ENCODE results near the gene LPP.

The LPP gene

GRCh38 chr3:188338086-188338485 lies 184.1 kb downstream of the LPP start:
- no peak for DNase-seq (ENCODE audit: low read depth)

DNA sequence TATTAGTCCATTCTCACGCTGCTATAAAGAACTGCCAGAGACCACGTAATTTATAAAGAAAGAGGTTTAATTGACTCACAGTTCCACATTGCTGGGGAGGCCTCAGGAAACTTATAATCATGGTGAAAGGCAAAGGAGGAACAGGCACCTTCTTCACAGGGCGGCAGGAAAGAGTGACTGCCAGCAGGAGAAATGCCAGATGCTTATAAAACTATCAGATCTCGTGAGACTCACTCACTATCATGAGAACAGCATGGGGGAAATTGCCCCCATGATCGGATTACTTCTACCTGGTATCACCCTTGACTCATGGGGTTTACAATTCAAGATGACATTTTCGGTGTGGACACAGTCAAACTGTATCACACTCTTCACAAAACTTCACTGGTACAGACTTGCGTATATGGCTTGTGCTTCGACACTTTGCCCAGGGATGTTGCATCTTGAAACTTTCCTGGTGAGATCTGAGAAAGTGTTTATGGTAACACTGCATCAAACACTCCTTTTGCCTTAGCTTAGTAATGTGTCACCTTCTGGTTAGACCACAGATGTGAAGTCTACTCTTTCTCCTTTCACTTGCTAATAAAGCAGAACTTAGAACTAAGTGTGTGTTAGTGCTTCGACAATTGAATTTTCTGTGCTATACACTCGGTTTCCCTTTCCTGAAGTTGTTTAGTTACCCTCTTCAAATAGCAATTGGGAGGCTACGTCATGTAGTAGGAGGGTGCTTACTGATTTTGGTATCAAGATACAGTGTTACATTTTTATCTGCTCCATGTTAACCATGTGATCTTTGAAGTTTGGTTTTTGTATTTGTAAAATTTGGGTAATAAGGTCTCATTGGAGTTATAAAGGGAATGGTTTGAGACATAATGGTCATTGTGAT lies 185.7 kb downstream of the LPP start:
- no peak for DNase-seq (ENCODE audit: low read depth)

DNA sequence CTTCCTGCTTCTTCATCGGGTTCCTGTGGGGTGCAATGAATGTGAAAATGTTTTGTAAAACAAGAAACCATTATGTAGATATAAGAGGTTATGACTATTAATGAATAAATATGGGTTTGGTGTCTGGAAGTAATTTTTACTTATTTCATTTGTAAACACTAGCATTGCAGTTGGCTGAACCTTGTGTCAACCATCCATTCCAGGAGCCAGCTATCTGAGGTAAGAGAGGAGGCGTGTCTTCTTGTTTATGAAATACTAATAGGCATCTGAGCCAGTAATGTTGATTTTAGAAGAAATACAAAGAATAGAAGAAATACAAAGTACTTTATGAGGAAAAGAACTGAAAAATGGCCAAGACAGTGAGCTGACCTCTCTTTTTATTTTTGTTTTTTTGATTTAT lies 187.5 kb downstream of the LPP start:
- DNase-seq (ENCODE audit: low read depth), result no peak

DNA sequence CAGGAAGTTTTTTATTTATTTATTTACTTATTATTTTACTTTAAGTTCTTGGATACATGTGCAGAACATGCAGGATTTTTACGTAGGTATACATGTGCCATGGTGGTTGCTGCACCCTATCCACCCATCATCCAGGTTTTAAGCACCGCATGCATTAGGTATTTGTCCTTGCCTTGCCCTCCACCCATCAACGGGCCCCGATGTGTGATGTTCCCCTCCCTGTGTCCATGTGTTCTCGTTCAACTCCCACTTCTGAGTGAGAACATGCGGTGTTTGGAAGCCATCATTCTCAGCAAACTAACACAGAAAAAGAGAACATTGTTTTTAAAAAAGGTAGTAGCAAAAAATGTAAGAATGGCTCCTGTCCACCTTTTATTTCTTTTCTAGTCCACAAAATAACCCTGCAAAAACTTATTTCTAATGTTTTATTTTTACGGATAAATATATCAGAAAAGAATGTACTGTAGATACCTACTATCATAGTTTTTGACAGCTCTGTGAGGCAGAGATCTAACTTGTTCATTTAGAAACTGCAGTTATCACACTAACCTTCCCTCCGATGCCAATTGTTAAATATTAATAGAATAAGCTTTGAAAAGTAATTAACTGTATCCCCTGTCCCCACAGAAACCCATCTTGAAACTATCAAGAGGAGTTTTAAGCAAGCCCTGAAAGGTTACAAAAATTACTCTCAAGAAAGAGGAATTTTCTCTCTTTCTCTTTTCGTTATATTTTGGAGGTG lies 189.2 kb downstream of the LPP start:
- no peak for DNase-seq (ENCODE audit: low read depth)

DNA sequence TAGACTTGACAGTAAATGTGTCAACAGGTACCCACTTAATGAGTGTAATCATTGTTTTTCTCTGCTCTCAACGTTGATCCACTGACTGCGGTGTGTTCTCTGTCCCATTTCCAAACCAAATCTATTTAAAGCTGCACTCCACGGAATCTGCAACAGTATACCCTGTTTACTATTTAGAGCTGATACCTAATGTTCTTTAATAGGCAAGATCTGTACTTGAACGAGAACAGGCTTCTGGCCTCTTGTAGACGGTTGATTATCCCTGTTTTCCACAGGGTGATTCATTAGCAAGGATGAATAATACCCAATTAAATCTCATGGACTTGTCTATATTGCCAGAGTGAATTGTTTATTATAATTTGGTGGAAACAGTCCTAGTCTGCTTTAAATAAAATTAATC lies 189.9 kb downstream of the LPP start:
- no peak for DNase-seq (ENCODE audit: low read depth)

DNA sequence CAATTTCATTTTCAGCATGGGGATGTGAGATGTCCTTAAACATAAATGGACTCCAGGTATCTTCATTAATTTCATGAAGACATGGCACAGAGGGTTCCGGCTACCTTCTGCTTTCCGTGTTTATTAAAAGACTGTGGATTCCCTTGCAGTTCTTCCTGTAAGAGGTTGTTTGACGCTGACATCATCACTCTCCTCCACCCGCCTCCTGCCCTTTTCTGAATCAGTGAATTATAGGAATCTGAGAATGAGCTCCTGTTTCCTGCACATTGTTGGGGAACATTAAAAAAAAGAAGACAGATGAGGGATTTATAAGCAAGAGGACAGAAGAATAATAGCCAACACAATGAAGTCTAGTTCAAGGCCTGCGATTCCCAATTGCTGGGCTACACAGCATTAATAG lies 191.3 kb downstream of the LPP start:
- no peak for DNase-seq (ENCODE audit: low read depth)

DNA sequence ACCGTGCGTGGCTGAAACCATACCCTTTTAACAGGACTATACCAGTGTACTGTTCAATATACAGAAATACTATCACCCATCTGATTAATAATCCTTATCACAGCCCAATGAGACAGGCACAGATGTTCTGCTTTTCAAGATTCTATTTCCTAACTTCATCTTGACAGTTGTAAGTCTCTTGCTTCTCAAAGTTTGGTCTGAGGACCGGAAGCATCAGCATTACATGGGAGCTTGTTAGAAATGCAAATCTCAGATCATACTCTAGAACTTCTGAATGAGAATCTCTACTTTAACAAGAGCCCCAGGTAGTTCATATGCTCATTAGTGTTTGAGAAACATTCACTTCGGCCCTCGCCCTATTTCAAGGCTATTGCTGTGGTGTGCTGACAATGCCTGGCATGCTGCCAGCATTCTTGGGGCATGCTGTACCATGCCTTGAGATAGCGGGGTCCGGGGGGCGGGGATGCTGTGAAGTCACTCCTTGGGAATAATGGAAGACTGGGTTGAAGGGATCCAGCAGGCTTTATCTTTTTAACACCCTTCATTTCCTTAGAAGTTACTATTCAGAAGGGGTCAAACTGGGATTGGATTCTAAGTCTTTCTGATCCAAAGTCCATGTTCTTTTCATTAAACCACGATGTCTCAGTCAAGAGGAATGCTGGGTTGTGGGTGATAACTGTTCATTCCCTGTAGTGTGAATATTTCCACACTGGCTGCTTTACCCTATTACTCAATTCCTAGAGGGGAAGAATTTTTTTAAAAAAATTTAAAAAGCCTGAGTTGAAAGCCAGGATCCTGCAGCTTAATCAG lies 194.7 kb downstream of the LPP start:
- no peak for DNase-seq (ENCODE audit: low read depth)

- DNase-seq (ENCODE audit: low read depth), result no peak
Observed at GRCh38 chr3:188349351-188349901, 195.5 kb downstream of the LPP start.

DNA sequence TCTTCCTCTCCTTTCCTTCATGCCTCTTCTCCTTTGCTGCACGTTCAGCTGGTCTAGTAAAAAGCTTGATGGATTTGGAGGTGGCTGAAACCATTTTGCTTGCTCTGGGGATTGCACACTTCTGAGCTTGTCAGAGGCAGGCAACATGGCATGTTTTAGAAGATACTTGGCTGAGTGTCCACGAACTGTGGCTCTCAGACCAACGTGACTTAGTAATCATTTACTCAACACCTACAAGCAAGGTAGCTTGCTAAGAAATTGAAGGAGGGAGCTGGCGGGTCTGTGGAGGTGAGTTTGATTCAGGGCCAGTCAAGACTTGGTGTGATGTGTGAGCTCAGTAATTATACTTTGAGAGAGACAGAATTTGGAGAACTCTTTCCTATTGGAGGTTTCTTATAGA lies 196.0 kb downstream of the LPP start:
- DNase-seq (ENCODE audit: low read depth), result no peak

- DNase-seq (ENCODE audit: low read depth), result no peak
Observed at GRCh38 chr3:188350961-188351360, 197.0 kb downstream of the LPP start.

DNA sequence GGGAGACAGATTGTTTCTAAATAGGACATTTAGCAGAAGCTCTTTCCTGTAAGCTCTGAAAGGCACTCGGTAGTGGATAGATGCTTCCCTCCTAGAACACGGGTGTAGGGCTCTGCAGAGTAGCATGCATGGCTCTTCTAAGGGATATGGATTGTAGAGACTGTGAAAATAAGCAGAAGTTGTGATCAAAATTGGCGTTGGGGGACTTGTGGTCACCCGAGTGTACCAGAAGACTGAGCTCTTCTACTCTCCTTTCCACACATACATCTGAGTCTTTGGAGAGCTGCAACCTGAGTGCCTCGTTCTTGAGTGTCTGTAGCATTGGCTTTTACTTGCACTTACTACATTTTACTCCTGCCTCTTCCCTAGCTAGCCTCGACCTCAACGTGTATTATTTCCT lies 197.7 kb downstream of the LPP start:
- no peak for DNase-seq (ENCODE audit: low read depth)

DNA sequence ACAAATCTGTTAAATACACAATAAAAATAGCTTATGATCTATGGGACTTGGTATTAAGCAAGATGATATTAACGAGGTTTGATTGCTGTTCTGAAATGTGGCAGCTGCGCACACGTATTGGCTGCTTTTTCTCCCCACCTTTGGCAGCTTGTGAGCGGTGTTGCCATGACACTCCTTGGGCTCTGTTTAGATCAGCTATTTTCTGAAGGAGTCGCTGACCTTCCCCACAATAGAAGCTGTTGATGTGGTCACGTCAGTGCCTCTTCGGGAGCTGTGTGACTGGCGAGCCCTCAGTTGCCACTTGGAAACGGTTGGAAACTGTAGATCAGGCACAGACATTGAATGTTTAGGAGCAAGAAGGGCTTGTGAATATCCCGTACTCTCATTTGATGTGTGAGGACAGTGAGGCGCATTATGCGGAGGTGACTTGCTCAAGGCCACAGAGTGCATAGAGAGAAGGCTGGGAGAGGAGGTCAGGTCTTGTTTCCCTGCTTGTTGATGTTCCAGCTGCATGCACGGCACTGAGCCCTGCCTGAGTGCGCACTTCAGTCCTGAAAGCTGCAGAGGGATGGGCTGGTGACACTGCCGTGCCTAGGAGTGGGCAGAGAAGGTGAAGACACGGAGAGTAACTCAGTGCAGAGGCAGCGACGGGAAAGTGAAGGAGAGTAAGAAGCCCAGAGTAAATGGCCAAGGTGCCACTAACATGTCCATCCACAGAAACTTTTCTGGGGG lies 198.4 kb downstream of the LPP start:
- DNase-seq (ENCODE audit: low read depth), result no peak

DNA sequence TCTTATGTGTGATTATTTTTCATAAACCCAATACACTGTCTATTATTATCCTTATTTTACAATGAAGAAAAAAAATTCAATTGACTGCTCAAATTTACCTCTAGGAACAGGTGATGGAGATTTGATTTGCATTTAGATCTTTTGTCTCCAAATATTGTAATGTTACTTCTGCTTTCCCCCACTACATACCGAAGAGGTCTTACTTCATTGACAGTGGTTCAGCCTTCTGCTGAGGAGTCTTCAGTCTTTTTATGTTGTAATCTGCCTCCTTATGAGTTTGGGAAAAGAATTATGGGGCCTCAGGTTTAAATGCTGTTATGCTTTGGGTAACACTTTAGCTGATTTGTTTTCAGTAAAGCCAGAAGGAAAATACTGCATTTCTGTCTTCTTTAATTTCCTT lies 199.5 kb downstream of the LPP start:
- no peak for DNase-seq (ENCODE audit: low read depth)

GRCh38 chr3:188358787-188359493 lies 205.0 kb downstream of the LPP start:
- DNase-seq (ENCODE audit: low read depth), result no peak

GRCh38 chr3:188360364-188360881 lies 206.5 kb downstream of the LPP start:
- no peak for DNase-seq (ENCODE audit: low read depth)

DNA sequence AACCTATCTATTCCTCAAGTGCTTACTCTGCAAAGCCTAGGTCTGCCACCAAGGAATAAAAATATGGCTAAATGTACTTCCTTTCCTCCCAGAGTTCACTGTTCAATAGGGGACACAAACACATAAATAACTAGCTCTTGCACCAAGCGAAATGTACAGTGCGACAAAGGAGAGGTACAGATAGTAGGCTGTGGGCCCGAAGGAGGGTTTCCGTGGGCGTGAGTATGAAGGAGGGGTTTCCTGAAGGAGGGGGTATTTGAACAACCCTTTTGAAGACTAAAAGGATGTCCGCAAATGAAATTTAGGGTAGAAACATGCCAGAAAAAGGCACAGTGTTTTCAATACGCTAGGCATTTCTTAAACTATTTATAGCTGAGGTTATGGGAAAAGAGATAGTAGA lies 207.9 kb downstream of the LPP start:
- no peak for DNase-seq (ENCODE audit: low read depth)

DNA sequence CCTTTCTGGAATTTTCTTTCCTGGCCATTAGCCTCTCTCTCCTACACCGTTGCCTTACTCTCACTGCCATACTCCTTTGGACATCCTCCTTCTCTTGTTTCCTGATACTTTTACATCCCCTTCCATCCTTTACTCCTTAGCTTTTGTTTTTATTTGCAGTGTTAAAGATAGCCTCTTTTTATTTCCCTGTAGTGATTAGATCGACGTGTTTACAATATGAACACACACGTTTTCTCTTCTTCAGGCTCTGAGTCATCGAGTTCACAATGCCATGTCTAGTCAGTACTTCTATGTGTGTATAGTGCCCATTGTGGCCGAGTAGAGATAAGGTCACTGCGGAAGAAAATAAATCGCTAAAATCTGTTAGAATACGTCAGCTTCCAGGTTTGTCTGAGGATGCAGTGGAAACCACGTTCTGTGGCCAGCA lies 208.5 kb downstream of the LPP start:
- no peak for DNase-seq (ENCODE audit: low read depth)

- DNase-seq (ENCODE audit: low read depth), result no peak
Observed at GRCh38 chr3:188365184-188365583, 211.2 kb downstream of the LPP start.

- DNase-seq (ENCODE audit: low read depth), result no peak
Observed at GRCh38 chr3:188365988-188366698, 212.2 kb downstream of the LPP start.

GRCh38 chr3:188367678-188368077 lies 213.7 kb downstream of the LPP start:
- no peak for DNase-seq (ENCODE audit: low read depth)

Measured in stimulated activated CD8-positive, alpha-beta memory T cell treated with anti-CD3 and anti-CD28 coated beads, Interleukin-7, amount 100 ng/mL, for 24 hours (primary cell).